ENCODE data around the gene MUC15.
"Not testable (repeated sequence)": the region's sequence is repeated elsewhere in the genome, so short reads cannot be mapped to it uniquely, and the experiment has no call there.

Gene MUC15, protein sequence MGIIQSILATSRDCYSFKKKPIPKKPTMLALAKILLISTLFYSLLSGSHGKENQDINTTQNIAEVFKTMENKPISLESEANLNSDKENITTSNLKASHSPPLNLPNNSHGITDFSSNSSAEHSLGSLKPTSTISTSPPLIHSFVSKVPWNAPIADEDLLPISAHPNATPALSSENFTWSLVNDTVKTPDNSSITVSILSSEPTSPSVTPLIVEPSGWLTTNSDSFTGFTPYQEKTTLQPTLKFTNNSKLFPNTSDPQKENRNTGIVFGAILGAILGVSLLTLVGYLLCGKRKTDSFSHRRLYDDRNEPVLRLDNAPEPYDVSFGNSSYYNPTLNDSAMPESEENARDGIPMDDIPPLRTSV

DNA sequence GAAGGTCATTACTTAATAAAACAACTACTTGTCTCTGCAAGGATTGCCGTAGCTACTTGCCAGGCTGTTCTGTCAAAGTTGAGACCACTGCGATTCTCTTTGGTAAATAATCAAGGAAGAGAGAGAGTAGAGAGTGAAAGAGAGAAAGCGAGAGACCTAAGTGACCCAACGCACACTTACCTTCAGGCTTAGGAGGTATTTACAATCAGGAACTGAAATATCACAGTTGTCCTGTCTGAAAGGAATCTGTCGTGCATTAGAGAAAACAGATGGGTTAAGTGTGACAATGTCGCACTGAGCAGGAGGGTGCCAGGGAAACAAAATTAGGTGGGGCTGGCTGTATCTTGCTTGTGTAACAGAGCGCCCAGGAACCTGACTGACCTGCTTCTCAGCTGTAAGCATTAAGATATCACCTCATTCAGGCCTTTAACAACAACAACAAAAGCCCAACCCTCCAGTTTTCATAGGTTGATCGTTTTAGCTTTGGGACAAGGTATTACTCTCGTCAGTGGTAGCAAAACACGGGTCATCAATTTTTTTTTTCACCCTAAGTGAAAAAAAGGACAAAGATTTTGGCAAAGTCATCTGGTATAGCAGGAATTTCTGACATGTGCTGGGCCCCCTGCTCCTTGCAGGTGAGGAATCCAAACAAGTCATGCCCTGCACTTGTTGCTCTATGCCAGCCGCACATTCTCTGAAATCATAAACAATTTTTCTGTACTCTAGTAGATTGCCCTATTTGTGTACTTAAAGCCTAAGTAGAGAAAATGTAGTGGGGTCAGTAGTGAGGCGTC, at the start of gene MUC15:
Gene MUC15, minus strand, starts transcription at position 403 of the 794 bp plus-strand sequence. CDS start 5,169 bp downstream, outside the sequence.
- no peak for DNase-seq (ENCODE audit: low read depth)

DNA sequence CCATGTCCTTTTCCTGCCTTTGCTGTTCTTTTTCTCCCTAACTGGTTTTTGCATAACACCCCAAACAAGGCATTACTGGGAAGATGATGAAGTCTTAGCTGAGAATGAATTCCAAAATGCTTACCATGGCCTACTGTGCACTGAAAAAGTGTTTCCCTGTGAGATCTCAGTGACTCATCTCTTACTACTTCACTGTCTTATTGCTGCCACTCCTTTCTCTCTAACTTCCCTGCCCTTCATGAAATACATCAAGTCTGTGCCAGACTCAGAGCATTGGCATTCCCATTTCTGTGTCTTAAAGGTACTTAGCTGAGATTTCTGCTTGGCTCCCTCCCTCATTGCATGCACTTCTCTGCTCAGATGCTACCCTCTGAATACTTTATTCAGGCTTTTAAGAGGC, 49.1 kb upstream of the MUC15 start:
- peak; percentile 75 for DNase-seq (ENCODE audit: low read depth)

- no peak for DNase-seq (ENCODE audit: low read depth)
Observed at GRCh38 chr11:26620282-26621045, 48.4 kb upstream of the MUC15 start.

DNA sequence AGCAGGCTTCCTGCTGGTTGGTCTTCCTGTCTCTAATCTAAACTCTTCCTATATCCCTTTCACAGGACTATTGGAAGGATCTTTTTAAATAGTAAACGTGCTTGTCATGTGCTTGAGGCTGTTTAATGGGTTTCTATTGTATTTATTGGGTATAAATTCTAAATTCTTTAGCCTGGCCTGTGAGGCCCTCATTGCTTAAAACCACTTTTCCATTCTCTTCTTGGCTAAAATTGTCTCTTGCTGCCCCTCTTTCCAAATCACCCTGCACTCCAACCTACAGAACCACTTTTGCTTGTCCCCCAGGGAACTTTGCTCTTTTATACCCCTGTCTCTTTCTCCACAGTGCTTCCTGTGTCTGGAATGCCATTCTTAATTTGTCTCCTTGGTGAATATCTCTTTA, 46.4 kb upstream of the MUC15 start:
- no peak for DNase-seq (ENCODE audit: low read depth)

DNA sequence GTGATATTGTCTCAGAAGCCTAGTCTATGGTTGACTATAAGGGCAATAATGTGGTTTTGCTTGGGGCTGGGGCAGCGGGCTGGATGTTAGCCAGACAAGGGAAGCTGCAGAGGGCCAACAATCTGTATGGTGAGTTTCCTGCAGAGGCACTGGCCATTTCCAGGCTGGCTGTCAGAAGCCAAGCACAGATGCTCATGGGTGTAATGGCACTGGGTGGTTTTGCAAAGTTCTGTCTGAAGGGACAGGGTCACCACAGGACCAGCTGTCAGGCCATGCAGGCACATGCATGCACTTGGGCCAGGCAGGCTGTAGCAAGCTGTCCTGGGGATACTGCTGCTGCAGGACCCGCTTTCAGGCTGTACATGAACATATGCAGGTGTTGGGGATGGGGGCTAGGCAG, 41.7 kb upstream of the MUC15 start:
- DNase-seq (ENCODE audit: low read depth): no peak

- DNase-seq (ENCODE audit: low read depth): no peak
Observed at GRCh38 chr11:26608507-26609146, 36.6 kb upstream of the MUC15 start.

- no peak for DNase-seq (ENCODE audit: low read depth)
Observed at GRCh38 chr11:26607725-26608506, 35.9 kb upstream of the MUC15 start.

- DNase-seq (ENCODE audit: low read depth): no peak
Observed at GRCh38 chr11:26599876-26600434, 27.9 kb upstream of the MUC15 start.

- DNase-seq (ENCODE audit: low read depth): peak; percentile 1
Observed at GRCh38 chr11:26599425-26599824, 27.4 kb upstream of the MUC15 start.

- DNase-seq (ENCODE audit: low read depth): no peak
Observed at GRCh38 chr11:26597899-26598298, 25.8 kb upstream of the MUC15 start.

DNA sequence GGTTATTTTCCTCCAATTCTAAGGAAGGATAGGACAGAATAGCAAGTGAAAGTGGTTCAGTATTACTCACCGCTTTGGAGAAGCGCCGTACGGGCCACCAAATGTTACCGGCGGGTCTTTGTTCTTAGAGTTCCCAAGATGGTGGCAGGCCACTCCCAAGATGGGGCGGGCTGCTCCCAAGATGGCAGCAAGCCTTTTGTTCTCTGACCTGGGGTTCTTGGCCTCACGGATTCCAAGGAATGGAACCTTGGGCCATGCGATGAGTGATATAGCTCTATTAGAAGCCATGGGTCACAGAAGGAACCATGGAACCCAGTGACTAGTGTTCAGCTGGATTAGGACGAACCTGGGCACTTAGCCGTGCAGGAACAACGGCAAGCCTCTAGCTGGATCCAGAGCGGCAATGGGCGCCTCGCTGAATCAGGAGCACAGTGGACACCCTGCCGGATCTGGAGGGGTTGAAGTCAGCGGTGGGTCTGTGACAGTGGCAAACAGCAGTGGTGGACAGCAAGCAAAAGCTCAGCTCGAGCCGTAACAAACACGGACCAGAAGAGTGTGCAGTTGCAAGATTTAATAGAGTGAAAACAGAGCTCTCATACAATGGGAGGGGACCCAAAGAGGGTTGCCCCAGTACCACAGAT, 25.1 kb upstream of the MUC15 start:
- DNase-seq (ENCODE audit: low read depth): not testable (repeated sequence)

- not testable (repeated sequence) for DNase-seq (ENCODE audit: low read depth)
Observed at GRCh38 chr11:26595207-26595865, 23.3 kb upstream of the MUC15 start.

GRCh38 chr11:26593691-26594090, 21.6 kb upstream of the MUC15 start:
- no peak for DNase-seq (ENCODE audit: low read depth)

DNA sequence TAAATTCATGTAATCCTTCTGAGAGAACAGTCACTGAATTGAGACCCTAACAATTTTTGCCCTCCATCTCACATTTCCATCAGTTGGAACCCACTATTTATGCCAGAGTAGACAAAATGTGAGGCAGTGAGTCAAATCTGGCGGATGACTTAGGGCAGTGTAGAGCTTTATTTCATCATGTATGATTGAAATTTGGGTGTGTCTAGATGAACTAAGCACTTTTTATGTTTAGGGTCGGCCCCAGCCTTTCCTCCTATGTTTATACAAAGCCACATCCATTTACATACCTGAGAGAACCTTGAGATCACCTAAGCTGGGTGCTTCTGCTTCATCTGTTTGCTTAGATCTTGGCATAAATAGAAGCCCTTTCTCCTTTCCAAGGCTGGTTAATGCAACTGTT, 15.0 kb upstream of the MUC15 start:
- no peak for DNase-seq (ENCODE audit: low read depth)

GRCh38 chr11:26584818-26585217, 12.8 kb upstream of the MUC15 start:
- DNase-seq (ENCODE audit: low read depth): no peak

GRCh38 chr11:26583550-26583949, 11.5 kb upstream of the MUC15 start:
- DNase-seq (ENCODE audit: low read depth): no peak

GRCh38 chr11:26580929-26581328, 8.9 kb upstream of the MUC15 start:
- peak; percentile 1 for DNase-seq (ENCODE audit: low read depth)

DNA sequence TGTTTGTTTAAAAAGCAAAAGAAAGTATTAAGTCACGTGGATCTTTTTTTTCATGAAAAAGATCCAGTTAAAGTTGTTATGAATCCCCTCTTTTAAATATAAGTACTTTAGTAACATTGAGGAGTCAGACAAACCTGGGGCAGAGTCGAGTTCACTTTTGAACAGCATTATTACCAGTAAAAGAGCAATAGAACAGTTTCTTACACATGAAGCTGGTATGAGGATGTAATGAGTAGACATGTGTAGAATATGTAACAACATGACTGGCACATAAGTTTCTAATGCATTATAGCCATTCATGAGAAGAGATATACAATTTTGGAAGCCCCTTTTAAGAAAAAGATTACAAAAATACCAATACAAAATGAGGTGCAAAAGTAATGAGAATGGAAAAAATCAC, 7.6 kb upstream of the MUC15 start:
- no peak for DNase-seq (ENCODE audit: low read depth)

- no peak for DNase-seq (ENCODE audit: low read depth)
Observed at GRCh38 chr11:26578998-26579661, 7.1 kb upstream of the MUC15 start.

All from EH (cell line).